H1 (cell line): ENCODE data around the gene TRIM10. TPM values are rescaled to one million over a fixed set of nuclear protein-coding genes. Genes with fewer than 3 reads are reported as not detected.

Source experiments
- GABPA ChIP-seq: IDR thresholded peaks from 2 replicates; pipeline ENCODE4 v1.6.1; 2011; ENCODE audit warnings: mild to moderate bottlenecking, low read length, moderate library complexity, borderline replicate concordance; ENCODE audit not compliant: insufficient read depth
- TCF12 ChIP-seq: IDR thresholded peaks from 2 replicates; pipeline ENCODE4 v1.6.1; 2011; ENCODE audit warnings: low read depth, mild to moderate bottlenecking, low read length
- polyA plus RNA-seq, 7 experiments: library from polyadenylated mRNA; depleted of rRNA in 3 of 7; stranded (reverse) in 5 of 7; unstranded in 2 of 7; fragments of >200 nt in 5 of 7; fragments of 200-250 nt in 2 of 7; gene quantifications; 1 replicate in 5 of 7; 2 replicates in 1 of 7; 4 replicates in 1 of 7; pipeline versions ENCODE4 v1.2.1 to v1.2.3, GENCODE V29; 2011 to 2013; ENCODE audit warnings: missing spikeins in 2 of 7, mixed read lengths in 2 of 7
- total RNA-seq: library from RNA; stranded (reverse); fragmentation: NEBNext Ultra II Directional; extraction: Animal tissue kit (Norgen Biotek cat#: 25700); gene quantifications from 2 replicates; pipeline ENCODE4 v1.2.1, GENCODE V29; 2021

The TRIM10 gene
- total and polyA plus RNA-seq, 2 of the 8 experiments (the other 6 are each of a cell fraction or from before 2014, with no cell fraction given) = 0.06 TPM; not detected in 1

DNA sequence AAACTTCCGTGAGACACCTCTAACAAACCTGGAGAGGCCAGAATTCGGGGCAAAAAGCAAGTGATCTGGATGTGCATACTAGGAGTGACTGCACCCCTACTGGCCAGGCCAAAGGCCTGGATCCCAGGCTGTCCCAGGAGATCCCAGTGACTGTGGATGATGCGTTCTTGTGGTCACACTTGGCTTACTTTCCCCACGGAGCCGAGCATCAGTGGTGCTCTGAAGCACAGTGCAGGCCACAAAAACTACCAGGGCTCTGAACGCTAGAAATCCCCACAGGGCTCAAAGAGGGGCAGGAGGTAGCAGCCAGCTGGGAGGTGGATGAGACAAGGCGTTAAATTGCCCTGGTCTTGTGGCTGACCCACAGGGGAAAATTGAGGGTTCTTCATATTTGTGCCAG, 45.1 kb upstream of the TRIM10 start (continued):
- TF ChIP-seq GABPA = no peak
- no peak for TF ChIP-seq TCF12
